ENCODE measurements around the gene APOE.

Gene APOE

GRCh38 chr19:44958090-44958489 lies 52.5 kb downstream of the APOE start:
- TF ChIP-seq ZNF384 (IDR thresholded peaks at IDR 0.05) (no peak), ARNT (IDR thresholded peaks at IDR 0.05) (no peak), BHLHE40 (IDR thresholded peaks at IDR 0.05; ENCODE audit: borderline replicate concordance) (no peak), FOXA1 (IDR thresholded peaks at IDR 0.05) (no peak), SP1 (IDR thresholded peaks at IDR 0.05) (no peak), CTBP1 (IDR thresholded peaks at IDR 0.05; ENCODE audit: borderline replicate concordance) (no peak), L3MBTL2 (conservative IDR thresholded peaks at IDR 0.05) (no peak), FOXM1 (IDR thresholded peaks at IDR 0.05; ENCODE audit: borderline replicate concordance) (no peak), TARDBP (IDR thresholded peaks at IDR 0.05) (no peak), HDGF (IDR thresholded peaks at IDR 0.05; ENCODE audit: borderline replicate concordance) (no peak), FOXK2 (IDR thresholded peaks at IDR 0.05) (no peak)
- no peak for DNase-seq (ENCODE audit: extremely low spot score)
- ChIA-PET CTCF (no interaction called here), POLR2A (interaction anchor here (1.4 kb wide), 1 partner anchor 68 kb away, joined by 3 read pairs; no protein-coding TSS in a partner anchor)
